Heart left ventricle (tissue), 13 donors: Measurements from ENCODE around the gene HLA-DQA2.

Source experiments
- CTCF ChIP-seq, 12 donors: fragments of 200-600 bp; sonication (generic) in 4 of 12; IDR thresholded peaks; one replicate each; pipeline versions ENCODE4 v1.5.0 to v1.8.0; 2018 to 2022; ENCODE audit warnings: antibody characterized with exemption in 12 of 12, mild to moderate bottlenecking in 5 of 12
- POLR2A ChIP-seq, 2 donors: fragments of 450-650 bp; IDR thresholded peaks; one replicate each; pipeline ENCODE4 v1.6.1; 2017; ENCODE audit warnings: antibody characterized with exemption in 2 of 2, mild to moderate bottlenecking in 2 of 2, moderate library complexity in 2 of 2
- donor health status: ischemic (EF 13 %, LVEDD 7.1; RV severe dilation, severe dysfunction).
- donor health status: DM: no; HTN: yes; CAD: no.
- donor health status: DM: no; HTN: no; CAD: no.
- donor health status: ischemic (EF 25% LVEDD 6.9; RV normal size, moderate dysfunction).
- donor health status: ischemic (EF 25% LVEDD 5.7; RV mildly dilated, moderate dysfunction).
- donor health status: ischemic (EF 35%, LVEDD 5.7; RV mildly dilated, moderate dysfunction).
- donor health status: nonischemic (EF 11% LVEDD 7.7; RV severe dilation, severe dysfunction).
- donor health status: DM: yes; HTN: yes; CAD: no.
- donor health status: PGD.
- donor health status: ischemic (EF 29% LVEDD 5.4; RV normal size, mild dysfunction).
- donor health status: nonischemic (EF 23%, LVEDD 6.1; RV moderate dilation, normal function).

- TF ChIP-seq CTCF (IDR thresholded peaks at IDR 0.05), result no peak
- TF ChIP-seq POLR2A (IDR thresholded peaks at IDR 0.05), result no peak
Observed at GRCh38 chr6:32741031-32741960, at the start of gene HLA-DQA2.
